Tongue (tissue), 2 donors: ENCODE measurements around the gene HTR3B. TPM values are rescaled to one million over a fixed set of nuclear protein-coding genes. Genes with fewer than 3 reads are reported as not detected.
"Not testable (repeated sequence)": the region's sequence is repeated elsewhere in the genome, so short reads cannot be mapped to it uniquely, and the experiment has no call there.

Experiments
- DNase-seq: peaks from one replicate; pipeline ENCODE4 v3.0.0-alpha.2; 2015
- total RNA-seq: library from RNA; depleted of rRNA; stranded (reverse); fragments of >200 nt; gene quantifications from one replicate; pipeline ENCODE4 v1.2.3, GENCODE V29; 2014

The HTR3B gene, protein sequence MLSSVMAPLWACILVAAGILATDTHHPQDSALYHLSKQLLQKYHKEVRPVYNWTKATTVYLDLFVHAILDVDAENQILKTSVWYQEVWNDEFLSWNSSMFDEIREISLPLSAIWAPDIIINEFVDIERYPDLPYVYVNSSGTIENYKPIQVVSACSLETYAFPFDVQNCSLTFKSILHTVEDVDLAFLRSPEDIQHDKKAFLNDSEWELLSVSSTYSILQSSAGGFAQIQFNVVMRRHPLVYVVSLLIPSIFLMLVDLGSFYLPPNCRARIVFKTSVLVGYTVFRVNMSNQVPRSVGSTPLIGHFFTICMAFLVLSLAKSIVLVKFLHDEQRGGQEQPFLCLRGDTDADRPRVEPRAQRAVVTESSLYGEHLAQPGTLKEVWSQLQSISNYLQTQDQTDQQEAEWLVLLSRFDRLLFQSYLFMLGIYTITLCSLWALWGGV
- not detected for total RNA-seq

DNA sequence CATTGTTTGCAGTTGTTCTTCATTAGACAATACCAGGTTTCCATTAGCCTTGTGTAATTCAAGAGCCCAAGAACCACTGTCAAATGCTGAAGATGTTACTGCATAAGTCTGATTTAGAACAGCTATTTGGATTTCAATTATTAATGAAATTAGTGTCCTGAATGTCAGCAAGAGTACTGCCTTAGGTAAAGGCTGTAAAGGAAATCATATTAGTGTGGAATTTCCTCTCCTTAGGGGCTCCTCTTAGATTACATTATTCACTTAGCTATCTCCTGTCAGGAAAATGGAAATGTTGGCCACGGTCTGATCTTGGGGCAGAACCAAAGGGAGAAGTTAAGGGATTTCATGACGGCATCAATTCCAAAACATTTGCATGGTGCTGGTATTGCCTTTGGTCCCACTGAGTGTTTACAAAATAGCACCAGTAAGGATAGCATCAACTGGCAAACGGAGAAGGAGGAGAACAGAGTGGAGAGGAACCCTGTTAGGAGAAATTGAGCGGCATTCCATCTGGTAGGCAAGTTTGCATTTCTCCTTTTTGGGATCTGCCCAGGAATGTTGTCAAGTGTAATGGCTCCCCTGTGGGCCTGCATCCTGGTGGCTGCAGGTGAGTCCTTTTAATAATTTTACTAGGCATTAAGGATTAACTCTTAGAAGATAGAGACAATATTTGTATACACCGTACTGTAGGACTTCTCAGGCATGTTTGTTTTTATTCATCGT is at the start of gene HTR3B:
Gene HTR3B, plus strand, starts transcription at position 418 of the 723 bp plus-strand sequence. Its CDS starts 138 bp downstream, at position 556.
- DNase-seq, result no peak

DNA sequence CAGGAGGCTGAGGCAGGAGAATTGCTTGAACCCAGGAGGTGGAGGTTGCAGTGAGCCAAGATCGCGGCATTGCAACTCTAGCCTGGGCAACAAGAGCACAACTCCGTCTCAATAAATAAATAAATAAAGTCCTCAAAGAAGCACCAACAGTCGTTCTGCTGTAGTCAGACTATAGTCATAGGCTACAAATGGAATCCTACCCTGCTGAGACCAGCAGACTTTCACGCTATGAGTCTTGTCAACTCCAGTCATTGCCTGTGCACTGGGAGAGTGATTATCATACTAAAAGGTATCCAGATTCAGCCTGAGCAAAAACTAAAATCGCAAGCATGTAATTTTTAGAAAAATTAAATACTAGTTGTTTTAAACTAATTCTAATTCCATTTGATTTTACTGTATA is 48.8 kb upstream of the HTR3B start:
- no peak for DNase-seq

DNA sequence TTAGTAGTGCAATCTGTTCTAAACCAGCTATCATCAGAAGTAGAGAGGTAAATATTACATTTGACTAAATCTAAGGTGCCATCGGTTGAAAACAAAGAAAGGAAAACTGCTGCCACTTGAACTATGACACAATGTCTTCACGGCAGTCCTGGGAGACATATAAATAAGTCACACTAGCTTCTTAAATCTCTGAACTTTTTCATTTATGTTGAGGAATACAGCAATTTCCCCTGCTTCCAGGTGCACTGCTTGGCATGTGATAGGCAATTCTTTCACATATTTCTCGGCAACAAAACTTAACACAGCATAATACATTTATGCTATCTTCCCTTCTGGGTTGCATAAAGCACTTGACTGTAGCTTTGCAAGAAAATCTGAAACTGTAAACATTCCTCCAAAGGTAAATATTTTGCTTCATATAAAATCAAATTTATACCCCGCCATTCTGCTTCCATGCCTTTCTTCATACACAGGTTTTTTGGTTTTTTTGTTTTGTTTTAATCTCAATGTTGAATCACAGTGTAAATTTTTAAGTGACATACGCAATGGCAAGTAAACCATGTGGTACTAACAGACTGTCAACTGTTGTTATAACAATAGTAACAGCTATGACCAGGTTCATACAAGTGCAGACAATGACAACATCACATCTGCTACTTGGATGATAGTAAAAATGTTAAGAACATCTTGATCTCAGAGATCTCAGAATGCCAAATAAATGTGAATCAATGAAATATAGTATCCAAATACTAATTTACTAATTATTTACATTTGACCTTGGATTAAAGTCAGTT is 47.4 kb upstream of the HTR3B start:
- no peak for DNase-seq

DNA sequence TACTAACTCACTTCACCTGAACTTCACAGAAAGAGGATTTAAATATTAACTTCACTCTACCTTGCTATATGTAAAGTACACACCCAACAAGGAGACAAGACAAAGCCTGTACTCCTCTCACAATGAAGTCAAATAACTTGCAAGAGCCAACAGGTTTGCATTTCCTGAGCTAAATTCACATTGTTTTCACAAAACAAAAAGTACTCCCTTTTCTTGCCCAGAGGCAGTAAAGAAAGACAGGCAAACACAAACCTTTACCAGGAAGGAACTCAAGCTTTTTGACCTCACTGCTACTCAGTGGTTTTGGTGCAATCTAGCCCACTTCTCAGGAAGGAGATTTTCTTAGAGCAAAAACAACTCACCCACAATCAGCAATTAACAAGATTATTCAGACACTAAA is 44.9 kb upstream of the HTR3B start:
- DNase-seq, result peak; percentile 50

DNA sequence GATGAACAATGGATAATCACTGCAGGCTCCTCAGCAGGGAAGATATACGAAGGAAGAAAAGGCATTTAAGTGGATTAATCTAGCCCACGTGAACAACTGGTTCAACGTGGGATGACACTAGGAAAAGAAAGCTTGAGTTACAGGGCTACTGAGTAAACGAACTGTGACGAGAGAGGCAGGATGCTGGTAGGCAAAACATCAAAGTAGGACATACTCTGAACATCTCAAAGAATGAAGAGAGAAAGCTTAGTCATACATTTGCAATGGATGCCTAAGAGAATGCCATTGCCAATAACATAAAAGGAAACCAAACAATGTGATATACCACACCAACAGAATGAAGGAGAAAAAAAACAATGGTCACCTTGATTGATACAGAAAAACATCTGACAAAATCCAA is 42.2 kb upstream of the HTR3B start:
- DNase-seq, result no peak

DNA sequence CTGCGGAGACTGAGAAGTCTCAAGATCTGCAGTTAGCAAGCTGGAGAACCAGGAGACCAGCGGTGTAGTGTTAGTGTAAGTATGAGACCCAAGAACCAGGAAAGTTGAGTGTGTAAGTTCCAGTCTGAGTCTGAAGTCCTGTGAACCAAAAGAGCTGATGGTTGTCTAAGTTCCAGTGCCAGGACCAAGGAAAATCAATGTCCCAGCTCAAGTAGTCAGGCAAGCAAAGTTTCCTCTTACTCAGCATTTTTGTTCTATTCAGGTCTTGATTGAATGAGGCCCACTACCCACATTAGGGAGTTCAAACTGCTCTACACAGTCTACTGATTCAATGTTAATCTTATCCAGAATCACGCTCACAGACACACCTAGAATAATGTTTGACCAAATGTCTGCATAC is 40.2 kb upstream of the HTR3B start:
- no peak for DNase-seq

DNA sequence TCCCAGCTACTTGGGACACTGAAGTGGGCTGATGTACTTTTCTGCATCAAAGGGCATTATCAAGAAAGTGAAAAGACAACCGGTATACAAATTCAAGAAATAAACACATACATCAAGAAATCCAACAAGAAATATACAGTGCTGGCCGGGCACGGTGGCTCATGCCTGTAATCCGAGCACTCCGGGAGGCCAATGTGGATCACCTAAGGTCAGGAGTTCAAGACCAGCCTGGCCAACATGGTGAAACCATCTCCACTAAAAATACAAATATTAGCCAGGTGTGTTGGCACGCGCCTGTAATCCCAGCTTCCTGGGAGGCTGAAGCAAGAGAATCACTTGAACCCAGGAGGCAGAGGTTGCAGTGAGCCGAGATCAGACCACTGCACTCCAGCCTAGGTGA is 38.7 kb upstream of the HTR3B start:
- DNase-seq, result no peak

DNA sequence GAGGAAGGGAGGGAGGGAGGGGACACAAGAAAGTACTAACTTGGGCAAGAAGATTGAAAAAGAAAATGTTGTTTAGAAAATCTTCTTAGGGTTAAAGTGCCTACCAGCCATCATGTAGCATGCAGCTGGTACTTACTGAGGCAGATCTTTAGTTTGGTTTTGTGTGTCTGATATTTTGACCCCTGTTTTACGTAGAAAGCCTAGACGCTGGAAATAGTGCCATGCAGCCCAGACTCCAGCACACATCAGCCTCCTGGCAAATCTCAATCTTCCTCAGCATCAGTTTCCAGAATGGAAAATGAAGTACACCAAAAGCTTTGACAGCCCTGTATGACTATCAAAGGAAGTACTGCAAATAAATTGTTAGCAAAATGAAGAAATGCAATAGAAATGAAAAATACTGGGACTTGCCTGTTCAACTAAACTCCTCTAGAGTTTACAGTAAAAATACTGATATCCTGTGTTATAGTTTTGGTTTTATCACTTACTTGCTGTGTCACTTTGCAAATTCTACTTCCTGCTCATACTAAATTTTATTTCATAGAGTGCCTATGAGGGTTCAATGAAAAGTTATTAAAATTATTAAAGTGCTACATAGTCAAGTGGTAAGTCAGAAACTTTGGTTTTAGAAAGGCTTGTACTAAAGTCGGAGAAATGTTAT is 36.6 kb upstream of the HTR3B start:
- no peak for DNase-seq

DNA sequence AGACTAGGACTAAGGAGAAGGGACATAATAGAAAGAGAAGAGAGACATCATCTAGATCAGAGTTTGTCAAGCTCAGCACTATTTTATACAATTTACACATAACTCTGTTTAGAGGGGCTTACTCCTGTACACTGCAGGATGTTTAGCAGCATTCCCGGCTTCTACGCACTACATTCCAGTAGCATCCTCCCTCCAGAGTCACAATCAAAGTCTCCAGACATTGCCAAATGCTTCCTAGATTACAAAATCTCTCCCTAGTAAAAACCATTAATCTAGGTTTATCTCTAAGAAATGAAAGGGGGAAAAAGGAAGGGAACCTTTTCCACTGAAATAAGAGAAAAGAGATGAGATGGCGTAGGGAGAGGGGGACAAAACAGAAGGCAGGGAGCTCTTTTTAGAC is 33.3 kb upstream of the HTR3B start:
- no peak for DNase-seq

DNA sequence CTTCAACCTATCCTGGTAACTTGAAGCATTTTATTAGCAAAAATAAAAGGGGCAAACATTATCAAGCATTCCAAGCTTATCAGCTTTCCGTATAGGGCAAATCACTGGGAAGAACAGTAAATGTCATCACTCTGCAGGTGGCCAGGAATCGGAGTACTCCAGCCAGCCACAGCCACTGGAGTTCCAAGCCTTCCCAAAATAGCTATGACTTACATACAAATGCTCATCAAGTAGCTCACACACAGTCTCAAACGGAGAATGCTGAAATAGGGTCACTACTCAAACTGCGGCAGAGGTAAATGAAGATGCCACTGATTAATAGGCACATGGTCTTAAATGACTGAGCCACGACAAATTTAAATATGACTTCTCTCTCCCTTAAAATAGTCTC is 31.4 kb upstream of the HTR3B start:
- peak; percentile 69 for DNase-seq

DNA sequence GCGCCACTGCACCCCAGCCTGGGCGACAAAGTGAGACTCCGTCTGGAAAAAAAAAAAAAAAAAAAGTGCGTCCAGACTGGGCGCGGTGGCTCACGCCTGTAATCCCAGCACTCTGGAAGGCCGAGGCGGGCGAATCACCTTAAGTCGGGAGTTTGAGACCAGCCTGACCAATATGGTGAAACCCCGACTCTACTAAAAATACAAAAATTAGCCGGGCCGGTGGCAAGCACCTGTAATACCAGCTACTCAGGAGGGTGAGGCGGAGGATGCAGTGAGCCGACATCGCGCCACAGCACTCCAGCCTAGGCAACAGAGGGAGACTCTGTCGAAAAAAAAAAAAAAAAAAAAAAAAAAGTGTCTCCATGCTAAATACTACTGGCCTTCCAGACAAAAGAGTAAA is 30.5 kb upstream of the HTR3B start:
- no peak for DNase-seq

DNA sequence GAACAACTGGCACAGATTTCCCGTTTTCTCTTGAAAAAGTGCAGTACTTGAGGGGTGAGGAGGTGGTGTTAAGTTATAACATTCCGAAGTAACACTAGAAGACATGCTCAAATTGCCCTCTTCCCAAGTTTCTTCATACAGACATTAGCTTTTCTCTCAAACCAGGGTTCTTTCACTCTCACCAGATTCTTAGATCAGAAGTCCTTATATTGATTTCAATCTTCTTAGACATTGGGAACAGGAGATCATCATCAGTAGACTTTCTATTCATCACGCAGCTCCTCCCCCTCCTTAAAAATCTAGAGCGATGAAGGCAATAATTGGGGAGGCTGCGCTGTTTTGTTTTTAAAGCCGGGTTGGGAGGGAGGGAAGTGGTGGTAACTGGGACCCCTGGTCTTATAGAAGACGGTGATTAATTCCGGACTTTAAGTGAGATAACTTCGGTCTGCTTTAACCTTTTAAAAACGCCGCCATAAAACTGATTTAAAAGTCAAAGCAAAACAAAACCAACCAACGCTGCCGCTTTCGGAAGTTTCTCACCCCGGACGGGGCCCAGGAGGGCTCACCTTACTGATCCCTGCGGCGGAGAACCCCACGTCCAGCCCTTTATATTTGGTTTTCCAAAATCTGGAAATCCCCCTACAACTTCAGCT is 29.9 kb upstream of the HTR3B start:
- DNase-seq, result peak; percentile 57

DNA sequence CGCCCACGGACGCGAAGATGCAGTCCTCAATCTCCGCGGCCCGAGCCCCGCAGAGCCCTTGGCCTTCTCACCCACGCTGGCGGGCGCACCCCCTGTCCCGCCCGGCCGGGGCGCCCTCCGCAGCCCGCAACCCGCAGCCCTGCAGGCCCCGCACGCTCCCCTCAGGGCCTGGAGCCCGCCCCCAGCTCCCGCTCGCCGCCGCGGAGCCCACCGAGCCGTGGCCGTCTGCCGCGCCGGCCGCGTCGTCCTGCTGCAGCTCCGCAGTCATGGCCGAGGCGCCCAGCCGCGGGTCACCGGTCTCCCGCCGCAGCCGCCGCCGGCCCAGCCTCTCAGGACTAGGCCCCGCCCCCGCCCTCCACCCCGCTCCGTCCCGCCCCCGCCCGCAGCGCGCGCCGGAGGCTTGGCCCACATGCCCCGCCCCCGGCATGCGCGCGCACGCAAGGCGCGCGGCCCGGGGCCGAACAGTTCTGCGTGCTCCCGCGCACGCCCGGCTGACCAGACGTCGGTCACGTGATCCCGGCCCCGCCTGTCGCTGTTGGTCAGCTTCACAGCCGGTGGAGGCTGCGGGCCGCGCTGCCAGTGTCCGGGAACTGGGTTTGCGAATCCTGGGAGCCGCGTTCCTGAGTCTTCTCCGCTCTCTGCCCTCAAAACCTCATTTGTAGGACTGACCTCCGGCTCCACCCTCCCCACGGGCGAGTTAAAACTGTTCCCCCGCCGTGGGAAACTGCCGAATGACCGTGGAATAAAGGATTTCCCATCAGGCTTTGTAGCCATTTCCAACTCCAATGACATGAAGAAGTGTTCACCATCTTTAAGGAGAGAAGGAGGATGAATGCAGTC is 29.1 kb upstream of the HTR3B start, which contains the start of gene USP28:
Gene USP28, minus strand, starts transcription at position 339 of the 840 bp plus-strand sequence. Its CDS starts 71 bp downstream, at position 268.
- peak; percentile 98 for DNase-seq

DNA sequence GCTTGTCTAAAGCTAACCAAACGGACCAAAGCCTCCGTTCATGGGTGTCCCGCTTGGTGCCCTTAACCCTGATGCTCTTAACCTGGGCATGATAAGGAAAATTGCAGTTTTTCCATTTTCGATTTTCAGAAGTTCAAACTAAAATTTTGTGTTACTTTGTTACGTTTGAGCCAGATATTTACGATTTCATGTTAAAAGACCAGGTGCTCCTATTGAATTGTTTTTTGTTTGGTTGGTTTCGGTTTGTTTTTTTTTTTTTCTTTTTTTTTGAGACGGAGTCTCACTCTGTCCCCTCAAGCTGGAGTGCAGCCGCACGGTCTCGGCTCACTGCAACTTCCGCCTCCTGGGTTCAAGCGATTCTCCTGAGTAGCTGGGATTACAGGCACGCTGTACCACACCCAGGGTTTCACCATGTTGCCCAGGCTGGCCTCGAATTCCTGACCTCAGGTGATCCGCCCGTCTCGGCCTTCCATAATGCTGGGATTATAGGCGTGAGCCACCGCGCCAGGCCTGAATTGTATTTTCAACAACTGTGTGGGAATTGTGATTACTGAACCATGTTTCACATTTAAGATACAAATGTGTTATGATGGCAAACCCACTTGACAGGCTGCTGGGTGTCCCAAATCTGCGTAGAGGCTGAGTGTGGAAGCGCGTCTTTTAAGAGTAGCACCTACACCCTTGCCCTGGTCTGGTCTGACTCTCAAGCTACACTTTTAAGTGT is 28.4 kb upstream of the HTR3B start:
- no peak for DNase-seq

DNA sequence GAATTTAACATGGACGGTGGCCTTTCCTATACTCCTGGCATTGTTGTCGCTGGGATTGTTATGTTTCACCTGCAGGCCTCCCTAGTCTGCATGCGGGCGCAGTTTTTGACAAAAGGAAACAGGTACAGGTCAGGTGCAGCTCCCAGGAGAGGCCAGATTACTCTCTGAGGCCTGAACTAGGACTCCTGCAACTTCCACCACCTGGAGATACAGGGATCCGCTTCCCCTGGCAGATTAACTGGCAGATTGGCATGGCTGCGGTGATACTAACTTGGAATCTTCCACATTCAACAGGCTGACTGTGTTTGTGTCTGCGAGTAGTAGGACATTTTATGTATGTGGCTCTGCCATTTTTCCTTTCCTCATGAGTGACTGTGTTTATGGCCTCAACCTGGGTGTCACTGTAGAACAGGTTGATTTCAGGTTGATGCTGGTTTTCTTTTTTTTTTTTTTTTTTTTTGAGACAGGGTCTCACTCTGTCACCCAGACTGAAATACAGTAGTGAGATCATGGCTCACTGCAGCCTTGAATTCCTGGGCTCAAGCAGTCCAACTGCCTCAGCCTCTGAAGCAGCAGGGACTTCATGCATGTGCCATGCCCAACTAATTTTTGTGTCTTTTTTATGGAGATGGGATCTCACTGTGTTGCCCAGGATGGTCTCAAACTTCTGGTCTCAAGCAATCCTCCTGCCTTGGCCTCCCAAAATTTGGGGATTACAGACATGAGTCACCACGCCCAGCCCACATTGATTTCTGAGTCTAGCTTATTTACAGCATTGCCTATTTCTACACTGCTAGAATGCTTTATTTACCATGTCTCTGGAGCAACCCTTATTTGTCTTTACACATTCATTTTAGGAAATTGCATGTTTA is 27.6 kb upstream of the HTR3B start:
- DNase-seq, result no peak

DNA sequence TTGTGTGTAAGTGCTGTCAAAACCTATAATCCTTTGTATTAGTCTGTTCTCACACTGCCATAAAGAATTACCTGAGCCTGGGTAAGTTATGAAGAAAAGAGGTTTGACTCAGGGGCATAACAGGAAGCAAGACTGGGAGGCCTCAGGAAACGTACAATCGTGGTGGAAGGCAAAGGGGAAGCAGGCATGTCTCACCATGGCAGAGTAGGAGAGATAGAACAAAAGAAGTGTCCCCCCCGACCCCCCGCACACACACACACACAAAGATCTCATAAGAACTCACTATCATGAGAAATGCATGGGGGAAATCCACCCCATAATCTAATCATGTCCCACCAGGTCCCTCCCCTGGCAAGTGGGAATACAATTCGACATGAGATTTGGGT is 26.9 kb upstream of the HTR3B start:
- DNase-seq, result no peak

DNA sequence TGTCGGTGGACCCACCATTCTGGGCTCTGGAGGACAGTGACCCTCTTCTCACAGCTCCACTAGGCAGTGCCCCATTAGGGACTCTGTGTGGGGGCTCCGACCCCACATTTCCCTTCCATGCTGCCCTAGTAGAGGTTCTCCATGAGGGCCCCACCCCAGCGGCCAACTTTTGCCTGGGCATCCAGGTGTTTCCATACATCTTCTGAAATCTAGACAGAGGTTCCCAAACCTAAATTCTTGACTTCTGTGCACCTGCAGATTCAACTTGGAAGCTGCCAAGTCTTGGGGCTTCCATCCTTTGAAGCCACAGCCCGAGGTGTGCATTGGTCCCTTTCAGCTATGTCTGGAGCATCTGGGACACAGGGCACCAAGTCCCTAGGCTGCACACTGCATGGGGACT is 25.1 kb upstream of the HTR3B start:
- not testable (repeated sequence) for DNase-seq

DNA sequence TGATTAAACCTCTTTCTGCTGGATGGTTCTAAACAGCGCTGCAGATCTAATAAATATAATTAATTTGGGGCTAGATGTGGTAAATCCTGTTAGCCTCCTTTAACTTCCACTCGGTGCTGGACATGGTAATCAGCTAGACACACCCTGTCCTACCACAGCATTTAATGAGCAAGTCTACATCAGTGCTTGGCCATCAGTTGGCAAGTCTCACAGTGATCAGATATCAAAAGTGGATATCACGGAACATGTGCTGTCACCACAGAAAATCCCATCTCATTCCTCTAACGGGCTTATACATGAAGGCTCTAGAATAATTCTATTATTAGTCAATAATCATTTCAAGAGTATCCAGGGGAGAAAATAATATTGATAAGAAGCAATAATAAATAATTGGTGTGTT is 23.6 kb upstream of the HTR3B start:
- no peak for DNase-seq

DNA sequence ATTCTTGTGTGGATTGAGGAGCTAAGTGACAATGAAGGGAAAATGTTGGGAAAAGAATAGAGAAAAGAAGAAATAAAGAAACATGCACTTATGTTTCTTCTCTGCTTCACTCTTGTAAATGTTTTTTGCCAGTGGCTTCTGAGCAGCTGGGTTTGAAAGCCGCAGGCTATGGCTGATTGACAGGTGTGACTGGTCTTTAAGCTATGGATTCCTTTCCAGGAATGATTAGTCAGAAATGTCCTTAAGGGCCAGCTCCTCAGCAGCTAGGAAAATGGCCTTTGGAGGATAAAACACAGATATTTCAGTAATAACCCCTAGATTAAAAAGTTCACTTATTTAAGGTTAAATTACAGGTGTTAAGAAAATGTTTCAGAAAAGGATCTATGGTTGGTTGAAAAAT is 22.7 kb upstream of the HTR3B start:
- DNase-seq, result peak; percentile 54
